Mucosa of descending colon (tissue), 3 donors: ENCODE data around the gene ATP2A1. TPM values are rescaled to one million over a fixed set of nuclear protein-coding genes. Genes with fewer than 3 reads are reported as not detected.
"Not testable (repeated sequence)": the region's sequence is repeated elsewhere in the genome, so short reads cannot be mapped to it uniquely, and the experiment has no call there.

Experiments
- ATAC-seq: fragments of 200-7000 bp; cut with Tn5 transposase; one replicate; pipeline ENCODE4 v1.9.1; 2020; ENCODE audit warnings: mild to moderate bottlenecking, moderate library complexity
- DNase-seq, 3 donors: peaks; one replicate each; pipeline ENCODE4 v3.0.0-alpha.2; 2020
- H3K36me3 ChIP-seq: fragments of 200-600 bp; one replicate; pipeline ENCODE4 v1.8.0; 2021; ENCODE audit warnings: low read depth, mild to moderate bottlenecking
- H3K4me1 ChIP-seq: fragments of 200-600 bp; one replicate; pipeline ENCODE4 v1.8.0; 2021; ENCODE audit warnings: low read depth, mild to moderate bottlenecking
- H3K4me3 ChIP-seq: fragments of 200-600 bp; one replicate; pipeline ENCODE4 v1.8.0; 2021; ENCODE audit warnings: mild to moderate bottlenecking
- H3K9me3 ChIP-seq: fragments of 200-600 bp; one replicate; pipeline ENCODE4 v1.8.0; 2021; ENCODE audit warnings: mild to moderate bottlenecking
- intact Hi-C, 2 donors: fragments of 100-400 bp; cut with DNase I in 1 of 2; cut with micrococcal nuclease in 1 of 2; formaldehyde crosslinking; loops; one replicate each; pipeline versions ENCODE4 v1.11.0 to v1.11.1; 2022; cut with DNase I, micrococcal nuclease
- total RNA-seq, 3 donors: library from RNA; stranded (reverse); fragmentation: NEBNext Ultra II Directional in 2 of 3; extraction: Animal tissue kit (Norgen Biotek cat#: 25700) in 2 of 3; gene quantifications; one replicate each; pipeline versions ENCODE4 v1.2.1 to v1.2.4, GENCODE V29; 2021 to 2023
- TF ChIP-seq, protein P1 (sequence below): fragments of 200-600 bp; IDR thresholded peaks from one replicate; pipeline ENCODE4 v1.8.0; 2022; ENCODE audit warnings: antibody characterized with exemption, mild to moderate bottlenecking
- donor health status: DM: no; HTN: no; CAD: no; lungs with moderate emphysema.
- donor health status: DM: no; HTN: no; CAD: no.
- donor health status: DM: no; HTN: yes; CAD: no.

Gene ATP2A1
- total RNA-seq, 3 donors from 2014 or later: 0.96 to 1.7 (median 1.6) TPM

DNA sequence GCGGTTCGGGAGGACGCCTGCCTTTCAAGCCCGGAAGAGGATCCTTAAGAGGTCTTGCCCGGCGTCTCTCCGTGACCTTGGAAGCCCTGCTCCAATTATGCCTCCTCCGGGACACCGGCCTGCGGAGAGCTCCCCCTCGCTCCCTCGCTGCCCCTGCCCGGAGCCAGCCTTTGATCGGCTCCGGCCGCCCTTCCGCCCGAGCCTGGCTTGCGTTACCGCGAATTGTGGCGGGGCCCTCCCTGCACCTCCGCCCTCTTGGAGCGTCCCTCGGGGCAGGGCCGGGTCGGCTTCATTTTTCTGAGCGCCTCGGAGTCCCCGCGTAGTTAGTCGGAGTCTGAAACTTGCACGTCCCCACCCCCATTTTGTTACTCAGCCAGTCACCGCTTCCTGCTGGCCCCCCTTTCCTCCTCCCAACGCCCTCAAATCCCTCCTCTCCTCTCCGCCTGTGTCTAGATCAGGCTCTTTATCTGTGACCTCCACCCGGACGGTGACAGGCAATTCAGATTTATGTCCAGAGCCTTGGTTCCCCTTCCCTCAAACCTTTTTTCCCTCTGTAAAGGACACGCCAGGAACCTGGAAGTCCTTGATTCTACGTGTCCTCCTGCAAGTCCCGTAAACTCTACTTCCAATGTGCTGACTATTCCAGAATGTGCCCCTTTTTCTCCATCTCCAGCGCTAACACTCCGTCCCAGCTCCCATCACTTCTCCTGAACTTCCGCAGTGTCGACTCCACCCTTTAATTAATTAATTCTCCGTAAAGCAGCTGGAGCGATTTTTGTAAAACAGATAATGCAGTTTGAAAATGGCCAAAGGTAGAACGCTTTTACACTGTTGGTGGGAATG, 47.3 kb downstream of the ATP2A1 start:
- H3K36me3 ChIP-seq: no peaks in the 10 kb centered on the region
- intact Hi-C loops: no loop called here
- no peaks in the 10 kb centered on the region for H3K9me3 ChIP-seq
- peaks cover 6% of the 10 kb centered on the region for H3K4me1 ChIP-seq
- TF ChIP-seq, protein P1, sequence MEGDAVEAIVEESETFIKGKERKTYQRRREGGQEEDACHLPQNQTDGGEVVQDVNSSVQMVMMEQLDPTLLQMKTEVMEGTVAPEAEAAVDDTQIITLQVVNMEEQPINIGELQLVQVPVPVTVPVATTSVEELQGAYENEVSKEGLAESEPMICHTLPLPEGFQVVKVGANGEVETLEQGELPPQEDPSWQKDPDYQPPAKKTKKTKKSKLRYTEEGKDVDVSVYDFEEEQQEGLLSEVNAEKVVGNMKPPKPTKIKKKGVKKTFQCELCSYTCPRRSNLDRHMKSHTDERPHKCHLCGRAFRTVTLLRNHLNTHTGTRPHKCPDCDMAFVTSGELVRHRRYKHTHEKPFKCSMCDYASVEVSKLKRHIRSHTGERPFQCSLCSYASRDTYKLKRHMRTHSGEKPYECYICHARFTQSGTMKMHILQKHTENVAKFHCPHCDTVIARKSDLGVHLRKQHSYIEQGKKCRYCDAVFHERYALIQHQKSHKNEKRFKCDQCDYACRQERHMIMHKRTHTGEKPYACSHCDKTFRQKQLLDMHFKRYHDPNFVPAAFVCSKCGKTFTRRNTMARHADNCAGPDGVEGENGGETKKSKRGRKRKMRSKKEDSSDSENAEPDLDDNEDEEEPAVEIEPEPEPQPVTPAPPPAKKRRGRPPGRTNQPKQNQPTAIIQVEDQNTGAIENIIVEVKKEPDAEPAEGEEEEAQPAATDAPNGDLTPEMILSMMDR: no peak
- peak in 2 of 3 donors; percentile 82 to 88 for DNase-seq
- peak; percentile 49 for ATAC-seq
- H3K4me3 ChIP-seq: peak overlapping the region; percentile 55

DNA sequence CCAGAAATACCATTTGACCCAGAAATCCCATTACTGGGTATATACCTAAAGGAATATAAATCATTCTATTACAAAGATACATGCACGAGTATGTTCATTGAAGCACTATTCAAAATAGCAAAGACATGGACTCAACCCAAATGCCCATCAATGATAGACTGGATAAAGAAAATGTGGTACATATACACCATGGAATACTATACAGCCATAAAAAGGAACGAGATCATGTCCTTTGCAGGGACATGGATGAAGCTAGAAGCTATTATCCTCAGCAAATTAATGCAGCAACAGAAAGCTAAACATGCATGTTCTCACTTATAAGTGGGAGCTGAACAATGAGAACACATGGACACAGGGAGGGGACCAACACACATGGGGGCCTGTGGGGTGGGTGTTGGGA, 48.0 kb downstream of the ATP2A1 start:
- intact Hi-C loops, ATAC-seq, H3K9me3 ChIP-seq, H3K4me1 ChIP-seq, DNase-seq, H3K4me3 ChIP-seq, H3K36me3 ChIP-seq: not testable (repeated sequence)

DNA sequence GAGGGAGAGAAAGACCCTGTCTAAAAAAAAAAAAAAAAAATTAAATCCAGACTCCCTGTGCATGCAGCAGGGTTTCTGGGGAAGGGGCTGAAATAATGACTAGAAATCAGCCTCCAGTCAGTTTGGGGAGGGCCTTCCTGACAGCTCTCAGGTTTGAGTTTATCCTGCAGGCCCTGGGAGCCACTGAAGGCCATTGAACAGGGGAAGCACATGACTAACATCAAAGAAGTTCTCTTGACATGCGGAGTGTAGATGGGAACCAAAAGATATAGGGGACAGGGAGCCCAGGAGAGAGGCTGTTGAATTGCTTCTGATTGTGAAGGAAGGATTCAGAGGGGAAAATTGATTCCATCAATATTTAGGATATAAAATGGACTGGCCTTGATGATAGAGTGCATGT, 49.5 kb downstream of the ATP2A1 start:
- H3K36me3 ChIP-seq: no peaks in the 10 kb centered on the region
- TF ChIP-seq, protein P1: no peak
- H3K9me3 ChIP-seq: no peaks in the 10 kb centered on the region
- no peak for DNase-seq
- H3K4me3 ChIP-seq: no peak overlapping the region
- no peak for ATAC-seq
- peaks cover 6% of the 10 kb centered on the region for H3K4me1 ChIP-seq
- intact Hi-C loops: no loop called here

DNA sequence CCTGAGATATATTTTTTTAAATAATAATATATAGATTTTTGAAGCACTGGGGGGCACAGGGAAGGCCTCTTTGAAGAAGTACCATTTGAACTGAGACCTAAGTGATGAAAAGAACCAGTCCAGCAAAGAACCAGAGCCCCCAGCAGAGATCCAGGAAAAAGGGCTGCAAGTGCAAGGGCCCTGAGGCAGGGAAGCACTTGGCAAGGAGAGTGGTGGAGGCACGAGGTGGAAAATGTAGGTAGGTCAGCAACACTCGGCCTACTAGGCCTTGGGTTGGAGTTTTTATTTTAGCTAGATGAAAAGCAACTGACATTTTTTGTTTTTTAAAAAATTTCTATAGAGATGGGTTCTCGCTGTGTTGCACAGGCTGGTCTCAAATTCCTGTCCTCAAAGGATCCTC, 51.9 kb downstream of the ATP2A1 start:
- no peak for ATAC-seq
- DNase-seq: no peak
- intact Hi-C loops: no loop called here
- Histone ChIP-seq H3K4me1 (no peaks in the 10 kb centered on the region), H3K9me3 (no peaks in the 10 kb centered on the region), H3K4me3 (no peak overlapping the region), H3K36me3 (no peaks in the 10 kb centered on the region)
- TF ChIP-seq, protein P1: no peak

DNA sequence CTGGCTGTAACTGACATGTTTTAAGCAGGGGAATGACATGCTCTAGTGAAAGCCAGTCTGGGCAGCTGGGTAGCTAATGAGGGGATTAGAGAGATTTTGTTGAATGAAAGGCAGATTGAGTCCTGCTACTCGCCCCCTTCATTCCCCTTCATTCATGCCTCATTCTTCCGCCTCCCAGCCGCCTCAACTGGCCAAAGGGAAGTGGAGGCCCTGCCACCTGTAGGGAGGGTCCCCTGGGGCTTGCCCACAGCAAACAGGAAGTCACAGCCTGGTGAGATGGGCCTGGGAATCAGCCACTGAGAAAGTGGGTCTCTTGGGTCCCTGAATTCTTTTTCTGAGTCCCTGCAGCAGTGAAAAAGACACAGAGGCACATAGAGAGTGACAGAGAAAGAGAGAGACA, 52.4 kb downstream of the ATP2A1 start:
- TF ChIP-seq, protein P1: no peak
- intact Hi-C loops: no loop called here
- ATAC-seq (peak; percentile 38), DNase-seq (peak in 1 of 3 donors; percentile 67)
- no peaks in the 10 kb centered on the region for H3K4me1 ChIP-seq
- no peaks in the 10 kb centered on the region for H3K36me3 ChIP-seq
- no peak overlapping the region for H3K4me3 ChIP-seq
- no peaks in the 10 kb centered on the region for H3K9me3 ChIP-seq

DNA sequence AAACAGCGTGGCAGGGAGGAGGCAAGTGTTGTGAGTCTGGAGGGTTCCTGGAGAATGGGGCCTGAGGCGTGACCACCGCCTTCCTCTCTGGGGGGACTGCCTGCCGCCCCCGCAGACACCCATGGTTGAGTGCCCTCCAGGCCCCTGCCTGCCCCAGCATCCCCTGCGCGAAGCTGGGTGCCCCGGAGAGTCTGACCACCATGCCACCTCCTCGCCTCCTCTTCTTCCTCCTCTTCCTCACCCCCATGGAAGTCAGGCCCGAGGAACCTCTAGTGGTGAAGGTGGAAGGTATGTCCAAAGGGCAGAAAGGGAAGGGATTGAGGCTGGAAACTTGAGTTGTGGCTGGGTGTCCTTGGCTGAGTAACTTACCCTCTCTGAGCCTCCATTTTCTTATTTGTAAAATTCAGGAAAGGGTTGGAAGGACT, 53.5 kb downstream of the ATP2A1 start, which contains the start of gene CD19:
CD19 (plus strand) TSS at position 171 of the 425 bp plus-strand sequence; CDS start at position 201, 30 bp downstream.
- Histone ChIP-seq H3K4me1 (peaks cover 5% of the 10 kb centered on the region), H3K9me3 (no peaks in the 10 kb centered on the region), H3K4me3 (no peak within 1 kb of the TSS), H3K36me3 (no peaks in the 10 kb centered on the region)
- TF ChIP-seq, protein P1: no peak
- intact Hi-C loops: no loop called here
- DNase-seq: peak in 1 of 3 donors; percentile 67
- ATAC-seq: no peak
